HG02588 (cell line): ENCODE data around the gene IAPP.
"Not testable (repeated sequence)": the region's sequence is repeated elsewhere in the genome, so short reads cannot be mapped to it uniquely, and the experiment has no call there.

Experiments
- ATAC-seq: cut with Tn5 transposase; IDR thresholded peaks from one replicate; pipeline ENCODE4 v1.9.1; 2021; ENCODE audit warnings: mild to moderate bottlenecking, moderate library complexity; ENCODE audit not compliant: unreplicated experiment

The IAPP gene

DNA sequence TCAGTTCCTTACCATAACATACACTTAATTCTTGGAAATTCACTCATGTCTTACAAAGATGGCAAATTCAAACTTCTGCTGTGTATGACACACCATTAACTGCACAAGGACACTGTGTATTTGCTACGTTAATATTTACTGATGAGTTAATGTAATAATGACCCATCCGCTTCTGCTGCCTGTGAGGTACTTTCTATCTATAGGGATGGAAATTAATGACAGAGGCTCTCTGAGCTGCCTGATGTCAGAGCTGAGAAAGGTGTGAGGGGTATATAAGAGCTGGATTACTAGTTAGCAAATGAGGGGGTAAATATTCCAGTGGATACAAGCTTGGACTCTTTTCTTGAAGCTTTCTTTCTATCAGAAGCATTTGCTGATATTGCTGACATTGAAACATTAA lies at the start of gene IAPP:
IAPP (plus strand) TSS at position 301 of the 400 bp plus-strand sequence. CDS start 450 bp downstream, outside the sequence.
- ATAC-seq: no peak

- no peak for ATAC-seq
These were observed 49.0 kb upstream of the IAPP start for GRCh38 chr12:21323736-21324135.

GRCh38 chr12:21324551-21324950 lies 48.2 kb upstream of the IAPP start:
- no peak for ATAC-seq

- ATAC-seq: no peak
These were observed 44.1 kb upstream of the IAPP start for GRCh38 chr12:21328578-21328977.

DNA sequence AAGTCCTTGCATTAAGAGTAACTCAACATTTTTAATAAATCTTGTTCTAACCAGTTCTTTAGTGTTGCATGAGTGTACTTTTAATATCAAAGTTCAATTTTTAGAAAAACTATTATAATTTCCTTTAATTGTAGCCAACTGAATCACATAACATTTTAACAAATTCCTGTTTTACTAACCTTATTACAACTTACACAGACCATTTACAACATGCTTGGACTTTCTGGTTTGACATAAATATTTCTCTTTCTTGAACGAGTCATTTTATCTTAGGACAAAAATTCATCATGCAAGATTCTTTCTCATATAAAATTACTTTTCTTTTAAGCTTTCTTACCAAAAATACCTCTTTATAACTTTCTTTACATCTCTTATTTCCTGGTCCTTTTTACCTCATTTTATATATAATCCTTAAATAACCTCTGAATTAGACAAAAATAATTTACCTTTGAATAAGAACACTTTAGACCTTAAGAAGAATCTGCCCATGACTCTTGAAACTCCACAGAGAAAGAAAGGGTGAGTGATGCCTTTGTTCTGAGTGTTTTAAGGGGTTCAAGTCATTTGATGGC lies 41.9 kb upstream of the IAPP start:
- ATAC-seq: no peak

DNA sequence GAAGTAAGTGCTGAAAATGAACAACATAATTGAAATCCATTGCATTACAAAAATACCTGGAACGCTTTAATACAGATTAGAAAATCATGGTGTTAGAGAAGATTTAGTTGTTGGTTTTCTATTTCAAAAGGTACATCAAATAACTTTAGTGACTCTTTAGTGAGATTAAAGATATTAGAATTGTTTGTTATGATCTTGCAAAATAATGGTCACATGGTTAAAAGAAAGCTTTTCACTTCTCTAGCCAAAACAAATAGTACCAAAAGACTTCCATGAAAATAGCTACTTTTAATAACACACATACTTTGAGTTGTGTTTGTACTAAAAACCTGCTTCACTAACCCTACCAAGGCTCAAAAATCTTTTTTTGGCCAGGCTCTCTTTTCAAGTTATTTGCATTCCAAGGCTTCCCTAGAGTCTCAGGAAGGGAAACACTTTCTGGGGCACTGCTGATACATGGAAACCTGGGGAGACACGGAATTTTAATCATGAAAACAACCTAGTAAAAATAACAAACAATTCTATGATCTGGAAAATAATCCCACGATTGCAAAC lies 37.9 kb upstream of the IAPP start, which contains the start of gene SLCO1A2:
SLCO1A2 (minus strand) TSS at position 147 of the 555 bp plus-strand sequence. CDS start 270 bp downstream, outside the sequence.
- ATAC-seq: no peak

DNA sequence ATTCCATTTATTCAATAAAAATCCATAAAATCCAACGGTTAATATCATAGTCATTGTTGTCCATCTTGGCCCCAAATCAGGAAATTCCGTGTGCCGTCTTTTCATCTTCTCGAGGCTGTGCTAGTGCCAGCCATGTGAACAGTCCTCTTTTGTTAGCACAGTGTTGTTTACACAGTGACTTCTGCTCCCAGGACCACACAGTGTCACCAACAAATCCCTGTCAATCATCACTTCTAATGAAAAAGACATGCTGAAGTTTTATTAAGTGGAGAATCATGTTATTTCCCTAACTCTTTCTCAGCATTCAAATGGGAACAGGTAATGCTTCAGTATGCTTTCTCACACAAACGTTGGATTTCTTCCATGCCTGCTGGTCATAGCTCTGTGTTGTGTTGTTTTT lies 36.0 kb upstream of the IAPP start:
- no peak for ATAC-seq

DNA sequence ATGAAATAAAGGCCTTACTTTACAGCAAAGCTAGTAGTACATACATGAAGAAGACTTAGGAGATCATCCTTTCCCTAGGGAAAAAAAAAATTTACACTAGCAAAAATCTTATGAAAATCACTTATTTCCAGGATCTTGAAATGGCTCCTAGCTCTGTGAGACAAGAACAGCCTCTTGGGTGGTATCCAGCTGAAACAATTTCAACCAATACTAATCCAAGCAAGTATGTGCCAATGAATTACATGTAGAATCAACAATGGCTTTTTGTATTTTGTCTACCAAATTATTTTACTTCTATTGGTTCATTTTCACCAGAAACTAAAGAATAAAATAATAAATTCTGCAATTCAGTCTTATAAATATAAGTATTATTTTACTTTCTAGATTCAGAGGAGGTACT lies 35.2 kb upstream of the IAPP start:
- ATAC-seq: no peak

GRCh38 chr12:21337959-21338744 lies 34.5 kb upstream of the IAPP start:
- no peak for ATAC-seq

DNA sequence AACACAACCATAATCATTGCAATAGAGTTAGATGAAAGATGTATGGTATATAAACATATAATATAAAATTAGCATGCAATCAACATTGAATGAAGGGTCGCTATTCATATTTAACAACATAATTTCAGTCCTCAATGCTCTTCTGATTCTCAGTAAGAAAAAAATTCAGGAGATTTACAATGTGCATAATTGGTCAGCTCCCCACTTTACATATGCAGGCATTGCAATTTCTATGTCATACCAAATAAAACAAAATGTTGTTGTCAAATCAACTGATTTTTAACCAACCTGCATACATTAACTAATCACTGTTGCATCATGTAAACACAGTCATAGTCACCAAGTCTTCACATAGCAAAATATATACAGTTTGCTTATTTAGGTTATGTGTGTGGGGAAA lies 32.8 kb upstream of the IAPP start:
- no peak for ATAC-seq

GRCh38 chr12:21340403-21340802 lies 32.3 kb upstream of the IAPP start:
- no peak for ATAC-seq

GRCh38 chr12:21341769-21342168 lies 30.9 kb upstream of the IAPP start:
- no peak for ATAC-seq

GRCh38 chr12:21343636-21344035 lies 29.1 kb upstream of the IAPP start:
- ATAC-seq: no peak

- ATAC-seq: no peak
These were observed 26.0 kb upstream of the IAPP start for GRCh38 chr12:21346542-21347205.

GRCh38 chr12:21350975-21351374 lies 21.7 kb upstream of the IAPP start:
- no peak for ATAC-seq

DNA sequence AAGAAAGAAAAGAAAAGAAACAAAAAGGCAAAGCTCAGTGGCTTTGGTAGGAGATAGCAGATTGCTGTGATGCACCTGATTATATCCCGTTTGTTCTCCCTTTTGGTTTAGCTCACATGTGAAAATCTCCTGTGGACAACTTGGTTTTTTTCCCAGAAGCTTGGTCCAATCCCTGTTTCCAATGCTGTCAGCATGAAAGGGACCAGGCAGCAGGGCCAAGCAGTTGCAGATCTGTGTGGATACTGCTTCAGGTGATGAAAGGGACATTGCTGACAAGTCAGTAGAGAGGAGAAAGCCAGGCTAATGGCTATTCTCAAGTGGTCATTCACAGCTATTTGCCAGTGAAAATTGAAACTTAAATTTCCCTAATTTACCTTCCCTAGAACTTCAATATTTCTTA lies 19.2 kb upstream of the IAPP start:
- no peak for ATAC-seq

DNA sequence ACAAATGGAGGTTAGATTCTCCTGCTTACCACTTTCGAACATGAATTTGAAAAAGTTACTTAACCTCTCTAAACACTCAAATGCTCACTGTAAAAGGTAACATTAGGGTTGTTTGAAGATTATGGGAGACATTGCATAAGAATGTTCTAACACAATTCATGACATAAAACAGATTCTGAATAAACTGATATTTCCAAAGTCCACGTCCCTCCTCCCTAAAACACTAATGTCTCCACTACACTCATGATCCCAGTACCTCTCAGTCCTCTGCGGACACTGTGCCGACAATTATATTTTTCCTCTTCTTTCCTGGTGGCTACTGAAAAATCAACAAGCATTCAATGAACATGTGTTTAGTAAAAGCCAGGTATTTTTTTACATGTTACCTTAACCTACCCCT lies 18.8 kb upstream of the IAPP start:
- ATAC-seq: no peak

- no peak for ATAC-seq
These were observed 18.1 kb upstream of the IAPP start for GRCh38 chr12:21354641-21355040.

GRCh38 chr12:21360632-21361031 lies 12.1 kb upstream of the IAPP start:
- ATAC-seq: not testable (repeated sequence)

GRCh38 chr12:21369141-21369980 lies 3.3 kb upstream of the IAPP start:
- no peak for ATAC-seq
